Activated T-helper 17 cell treated with anti-CD3 and anti-CD28 coated beads, Interleukin-2, amount 50 U/mL, for 72 hours (primary cell): ENCODE results near the gene FLT4. TPM values are rescaled to one million over a fixed set of nuclear protein-coding genes. Genes with fewer than 3 reads are reported as not detected.

Experiments
- ATAC-seq: fragments of 150-1000 bp; cut with Tn5 transposase; replicated peaks from 2 replicates; pipeline ENCODE4 v1.10.0; 2021; ENCODE audit warnings: mild to moderate bottlenecking, moderate library complexity
- H3K27ac Mint-ChIP-seq: one replicate; pipeline ENCODE4 v1.8.0; 2022; ENCODE audit warnings: mixed read lengths
- H3K27me3 Mint-ChIP-seq: one replicate; pipeline ENCODE4 v1.8.0; 2022; ENCODE audit warnings: mixed read lengths
- H3K36me3 Mint-ChIP-seq: one replicate; pipeline ENCODE4 v1.8.0; 2022; ENCODE audit warnings: low read depth, mild to moderate bottlenecking, mixed read lengths
- H3K4me1 Mint-ChIP-seq: one replicate; pipeline ENCODE4 v1.8.0; 2022; ENCODE audit warnings: mixed read lengths
- H3K4me3 Mint-ChIP-seq: one replicate; pipeline ENCODE4 v1.8.0; 2022; ENCODE audit warnings: mild to moderate bottlenecking, mixed read lengths
- H3K9me3 Mint-ChIP-seq: one replicate; pipeline ENCODE4 v1.8.0; 2022; ENCODE audit warnings: mixed read lengths
- total RNA-seq, 2 donors: library from RNA; stranded (reverse); gene quantifications; one replicate each; pipeline ENCODE4 v1.2.3, GENCODE V29; 2022

The FLT4 gene
- total RNA-seq, 2 donors from 2014 or later: 0.34 to 0.56 TPM

DNA sequence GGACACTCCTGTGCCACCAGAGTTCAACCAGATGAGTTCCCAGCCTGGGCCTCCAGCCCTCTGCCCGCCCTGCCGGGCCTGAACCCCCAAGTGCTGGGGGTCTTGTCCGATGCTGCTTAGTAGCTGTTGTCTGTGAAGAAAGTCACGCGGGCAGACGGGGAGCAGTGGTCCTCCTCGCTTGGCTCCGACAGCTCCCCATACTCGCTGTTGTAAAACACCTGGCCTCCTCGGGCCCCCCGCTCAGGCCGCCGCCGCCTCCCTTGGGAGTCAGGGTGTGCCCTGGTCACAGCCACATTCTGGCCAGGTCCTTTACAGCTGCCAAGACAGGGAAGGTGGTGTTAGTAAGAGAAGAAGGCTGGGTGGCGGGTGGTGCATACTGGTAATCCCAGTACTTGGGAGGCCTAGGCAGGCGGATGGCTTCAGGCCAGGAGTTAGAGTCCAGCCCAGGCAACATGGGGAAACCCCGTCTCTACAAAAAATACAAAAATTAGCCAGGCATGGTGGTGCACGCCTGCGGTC, 46.3 kb downstream of the FLT4 start:
- H3K36me3 Mint-ChIP-seq: no peaks in the 10 kb centered on the region
- no peaks in the 10 kb centered on the region for H3K9me3 Mint-ChIP-seq
- H3K4me1 Mint-ChIP-seq: no peaks in the 10 kb centered on the region
- H3K27ac Mint-ChIP-seq: no peak overlapping the region
- H3K27me3 Mint-ChIP-seq: peaks cover 4% of the 10 kb centered on the region
- H3K4me3 Mint-ChIP-seq: no peak overlapping the region
- ATAC-seq: no peak

GRCh38 chr5:180602481-180603075, 46.8 kb downstream of the FLT4 start:
- Mint-ChIP-seq H3K4me3 (no peak overlapping the region), H3K27ac (no peak overlapping the region), H3K4me1 (no peaks in the 10 kb centered on the region), H3K27me3 (peaks cover 4% of the 10 kb centered on the region), H3K36me3 (no peaks in the 10 kb centered on the region), H3K9me3 (no peaks in the 10 kb centered on the region)
- no peak for ATAC-seq

GRCh38 chr5:180601591-180602480, 47.6 kb downstream of the FLT4 start:
- no peaks in the 10 kb centered on the region for H3K4me1 Mint-ChIP-seq
- H3K4me3 Mint-ChIP-seq: no peak overlapping the region
- ATAC-seq: no peak
- no peaks in the 10 kb centered on the region for H3K36me3 Mint-ChIP-seq
- H3K9me3 Mint-ChIP-seq: no peaks in the 10 kb centered on the region
- peaks cover 4% of the 10 kb centered on the region for H3K27me3 Mint-ChIP-seq
- H3K27ac Mint-ChIP-seq: no peak overlapping the region

DNA sequence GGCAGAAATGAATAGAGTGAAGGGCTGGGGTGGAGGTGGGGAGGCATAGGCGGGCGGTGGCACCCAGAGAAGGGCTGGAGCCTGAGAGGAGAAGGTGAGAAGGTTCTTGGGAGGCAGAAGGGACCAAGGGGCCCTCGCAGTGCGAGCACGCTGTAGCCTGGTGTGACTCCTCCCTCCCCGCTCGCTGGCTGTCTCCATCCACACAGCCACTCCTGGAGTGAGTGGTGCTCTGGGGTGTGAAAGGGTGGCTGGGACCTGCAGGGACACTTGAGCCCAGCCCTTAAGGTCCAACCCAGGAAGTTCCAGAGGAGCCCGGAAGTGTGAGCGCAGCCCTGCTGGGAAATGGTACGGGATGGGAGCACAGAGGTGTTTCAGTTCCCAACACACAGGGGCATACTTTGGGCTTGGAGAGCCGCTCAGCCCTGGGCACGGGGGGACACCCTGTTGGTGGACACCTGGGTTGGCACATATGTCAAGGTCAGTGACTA, 48.8 kb downstream of the FLT4 start:
- Mint-ChIP-seq H3K9me3 (no peaks in the 10 kb centered on the region), H3K27me3 (no peaks in the 10 kb centered on the region), H3K27ac (no peak overlapping the region), H3K4me1 (no peaks in the 10 kb centered on the region), H3K36me3 (no peaks in the 10 kb centered on the region), H3K4me3 (no peak overlapping the region)
- no peak for ATAC-seq

DNA sequence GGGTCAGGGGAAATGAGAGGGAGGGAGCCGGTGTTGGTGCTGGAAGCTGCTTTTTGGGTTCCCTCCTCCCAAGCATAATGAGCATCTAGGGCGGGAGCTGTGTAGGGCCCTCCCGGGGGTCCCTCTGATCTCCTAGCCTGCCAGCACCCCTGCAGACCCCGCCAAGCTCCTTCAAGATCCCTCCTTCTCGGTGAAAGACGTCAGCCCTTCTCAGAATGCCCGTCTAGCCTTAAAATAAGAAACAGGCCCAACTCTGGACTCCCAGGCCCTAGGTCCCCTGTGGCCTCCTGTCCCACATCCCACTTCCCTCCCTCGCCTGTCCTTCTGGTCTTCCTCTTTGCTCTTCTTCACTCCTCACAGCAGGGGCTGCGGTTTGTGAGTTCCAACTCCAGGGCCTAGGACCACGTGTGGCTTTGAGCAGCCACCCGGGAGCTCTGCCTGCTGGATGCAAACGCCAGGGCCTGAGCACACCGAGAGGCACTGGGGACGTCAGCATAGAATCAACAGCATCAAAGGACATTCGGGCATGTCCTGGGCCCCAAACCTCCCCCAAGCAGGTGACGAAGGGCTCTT, 49.3 kb downstream of the FLT4 start:
- no peaks in the 10 kb centered on the region for H3K36me3 Mint-ChIP-seq
- H3K9me3 Mint-ChIP-seq: no peaks in the 10 kb centered on the region
- H3K4me3 Mint-ChIP-seq: no peak overlapping the region
- no peak for ATAC-seq
- no peak overlapping the region for H3K27ac Mint-ChIP-seq
- peaks cover 2% of the 10 kb centered on the region for H3K4me1 Mint-ChIP-seq
- H3K27me3 Mint-ChIP-seq: no peaks in the 10 kb centered on the region

DNA sequence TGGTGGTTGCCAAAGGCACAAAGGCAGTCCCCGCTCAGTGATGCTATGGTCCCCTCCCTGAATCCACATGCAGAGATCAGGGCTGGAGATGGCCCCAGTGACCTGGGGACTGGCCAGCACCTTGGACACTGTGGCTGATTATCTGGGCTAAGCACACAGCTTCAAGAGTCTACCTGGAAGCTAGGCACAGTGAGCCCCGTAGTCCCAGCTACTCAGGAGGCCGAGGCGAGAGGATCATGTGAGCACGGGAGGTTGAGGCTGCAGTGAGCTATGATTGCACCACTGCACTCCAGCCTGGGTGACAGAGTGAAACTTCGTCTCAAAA, 49.8 kb downstream of the FLT4 start:
- Mint-ChIP-seq H3K4me3 (no peak overlapping the region), H3K4me1 (peaks cover 5% of the 10 kb centered on the region), H3K27ac (no peak overlapping the region), H3K27me3 (no peaks in the 10 kb centered on the region), H3K36me3 (no peaks in the 10 kb centered on the region), H3K9me3 (no peaks in the 10 kb centered on the region)
- ATAC-seq: no peak

DNA sequence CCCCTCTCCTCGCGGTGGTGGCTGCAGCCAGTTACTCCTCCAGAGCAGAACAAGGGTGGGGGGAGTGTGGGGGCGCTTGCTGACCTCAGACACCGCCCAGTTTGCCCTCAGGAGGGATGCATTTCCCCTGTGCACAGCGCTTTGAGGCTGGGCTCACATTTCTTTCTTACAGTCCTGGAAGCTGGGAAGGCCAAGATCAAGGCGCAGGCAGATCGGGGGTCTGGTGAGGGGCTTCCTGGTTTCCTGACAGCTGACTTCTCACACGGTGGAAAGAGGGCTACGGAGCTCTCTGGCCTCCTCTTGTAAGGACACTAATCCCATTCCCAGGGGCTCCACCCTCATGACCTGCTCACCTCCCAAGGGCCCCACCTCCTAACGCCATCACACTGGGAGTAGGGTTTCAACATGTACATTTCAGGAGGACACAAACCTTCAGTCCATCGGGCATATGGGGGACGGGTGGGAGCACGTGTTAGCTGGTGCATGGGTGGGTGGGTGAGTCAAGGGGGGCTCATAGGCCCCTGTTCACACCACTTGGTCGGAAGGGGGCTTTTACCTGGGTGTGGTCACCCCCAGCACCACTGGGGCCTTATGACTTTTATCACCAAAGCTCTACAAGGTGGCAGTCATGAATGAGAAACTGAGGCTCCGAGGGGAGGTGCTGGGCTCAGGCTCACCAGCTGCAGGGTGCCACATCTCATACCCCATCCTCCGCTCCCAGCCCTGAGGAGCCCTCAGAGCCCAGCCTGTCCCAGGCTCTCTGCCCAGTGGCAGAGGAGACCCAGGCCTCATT, 50.4 kb downstream of the FLT4 start:
- H3K4me3 Mint-ChIP-seq: no peak overlapping the region
- H3K4me1 Mint-ChIP-seq: peaks cover 5% of the 10 kb centered on the region
- H3K36me3 Mint-ChIP-seq: no peaks in the 10 kb centered on the region
- no peak overlapping the region for H3K27ac Mint-ChIP-seq
- no peak for ATAC-seq
- H3K27me3 Mint-ChIP-seq: no peaks in the 10 kb centered on the region
- H3K9me3 Mint-ChIP-seq: no peaks in the 10 kb centered on the region

DNA sequence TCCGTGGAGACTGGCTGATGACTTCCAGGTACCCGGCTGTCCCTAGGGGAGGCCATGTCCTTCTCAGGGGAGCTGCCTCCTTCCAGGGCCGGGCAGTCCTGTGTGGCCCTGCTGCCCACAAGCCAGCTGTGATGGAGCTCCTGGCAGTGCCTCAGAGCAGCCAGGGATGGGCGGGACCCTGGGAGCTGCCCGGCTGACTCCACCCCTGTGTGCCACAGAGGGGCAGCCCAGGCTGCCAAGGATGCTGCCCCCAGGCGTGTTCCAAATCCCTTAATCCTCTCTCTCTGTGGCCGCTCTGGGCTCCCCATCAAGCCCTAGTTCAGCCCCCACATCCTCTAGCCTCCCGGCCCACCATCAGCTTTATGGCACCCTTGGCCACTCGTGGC, 51.1 kb downstream of the FLT4 start:
- Mint-ChIP-seq H3K4me1 (peaks cover 5% of the 10 kb centered on the region), H3K4me3 (no peak overlapping the region), H3K27ac (no peak overlapping the region), H3K27me3 (peaks cover 5% of the 10 kb centered on the region), H3K9me3 (no peaks in the 10 kb centered on the region), H3K36me3 (no peaks in the 10 kb centered on the region)
- no peak for ATAC-seq

GRCh38 chr5:180596668-180597231, 52.6 kb downstream of the FLT4 start:
- Mint-ChIP-seq H3K36me3 (no peaks in the 10 kb centered on the region), H3K4me1 (peaks cover 5% of the 10 kb centered on the region), H3K9me3 (no peaks in the 10 kb centered on the region), H3K4me3 (no peak overlapping the region), H3K27me3 (peaks cover 15% of the 10 kb centered on the region), H3K27ac (no peak overlapping the region)
- ATAC-seq: no peak

- H3K9me3 Mint-ChIP-seq: no peaks in the 10 kb centered on the region
- no peak for ATAC-seq
- H3K36me3 Mint-ChIP-seq: no peaks in the 10 kb centered on the region
- H3K27me3 Mint-ChIP-seq: peaks cover 15% of the 10 kb centered on the region
- H3K27ac Mint-ChIP-seq: no peak overlapping the region
- peaks cover 5% of the 10 kb centered on the region for H3K4me1 Mint-ChIP-seq
- H3K4me3 Mint-ChIP-seq: no peak overlapping the region
Observed at GRCh38 chr5:180596115-180596667, 53.2 kb downstream of the FLT4 start.

DNA sequence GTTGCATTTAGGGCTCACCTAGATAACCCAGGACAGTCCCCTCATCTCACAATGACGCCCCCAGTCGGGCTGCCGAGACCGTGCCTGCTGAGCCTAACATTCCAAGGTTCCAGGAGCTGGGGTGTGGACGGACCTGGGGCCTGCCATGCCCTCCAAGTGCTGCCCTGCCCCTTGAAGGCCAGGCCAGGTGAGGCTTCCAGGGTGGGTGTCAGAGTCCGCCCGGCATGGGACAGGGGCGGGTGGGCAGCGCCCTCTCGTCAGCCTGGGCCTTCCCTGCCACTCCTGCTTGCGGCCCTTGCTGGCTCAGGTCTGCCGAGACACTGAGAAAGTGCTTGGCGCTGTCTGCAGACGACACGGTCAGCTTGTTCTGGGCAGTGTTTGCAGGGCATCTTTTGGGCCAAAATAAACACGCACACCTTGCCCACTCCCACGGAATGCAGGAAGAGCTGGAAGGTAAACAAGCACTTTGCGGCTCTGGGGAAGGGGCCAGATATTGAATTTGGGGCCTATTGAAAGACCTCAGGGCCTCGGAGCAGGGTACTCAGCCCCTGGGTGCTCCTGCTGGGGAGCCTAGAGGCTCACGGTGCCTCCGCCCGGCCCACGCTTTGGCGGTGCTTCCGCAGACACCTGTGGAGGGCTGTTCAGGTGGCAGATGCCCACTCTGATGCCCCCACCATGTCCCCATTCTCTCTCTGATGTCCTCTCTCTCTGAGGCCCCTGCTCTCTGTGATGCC, 53.9 kb downstream of the FLT4 start:
- Mint-ChIP-seq H3K4me1 (peaks cover 5% of the 10 kb centered on the region), H3K27me3 (peaks cover 15% of the 10 kb centered on the region), H3K9me3 (no peaks in the 10 kb centered on the region), H3K36me3 (no peaks in the 10 kb centered on the region), H3K4me3 (no peak overlapping the region), H3K27ac (no peak overlapping the region)
- ATAC-seq: no peak

DNA sequence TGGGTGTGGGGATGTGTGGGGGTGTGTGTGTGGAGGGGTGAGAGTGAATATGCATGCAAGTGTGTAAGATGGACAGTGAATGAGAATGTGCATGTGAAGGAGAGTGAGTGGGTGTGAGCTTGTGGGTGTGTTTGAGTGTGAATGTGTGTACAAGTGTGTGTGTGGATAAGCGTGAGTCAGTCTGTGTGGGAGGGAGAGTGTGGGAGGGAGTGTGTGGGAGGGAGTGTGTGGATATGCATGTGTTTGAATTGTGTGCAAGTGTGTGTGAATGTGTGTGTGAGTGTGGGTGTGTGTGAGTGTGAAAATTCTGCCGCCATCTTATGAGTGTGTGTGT, 54.4 kb downstream of the FLT4 start:
- Mint-ChIP-seq H3K9me3 (no peaks in the 10 kb centered on the region), H3K27me3 (peaks cover 15% of the 10 kb centered on the region), H3K4me3 (no peak overlapping the region), H3K27ac (no peak overlapping the region), H3K36me3 (no peaks in the 10 kb centered on the region), H3K4me1 (peaks cover 5% of the 10 kb centered on the region)
- no peak for ATAC-seq

DNA sequence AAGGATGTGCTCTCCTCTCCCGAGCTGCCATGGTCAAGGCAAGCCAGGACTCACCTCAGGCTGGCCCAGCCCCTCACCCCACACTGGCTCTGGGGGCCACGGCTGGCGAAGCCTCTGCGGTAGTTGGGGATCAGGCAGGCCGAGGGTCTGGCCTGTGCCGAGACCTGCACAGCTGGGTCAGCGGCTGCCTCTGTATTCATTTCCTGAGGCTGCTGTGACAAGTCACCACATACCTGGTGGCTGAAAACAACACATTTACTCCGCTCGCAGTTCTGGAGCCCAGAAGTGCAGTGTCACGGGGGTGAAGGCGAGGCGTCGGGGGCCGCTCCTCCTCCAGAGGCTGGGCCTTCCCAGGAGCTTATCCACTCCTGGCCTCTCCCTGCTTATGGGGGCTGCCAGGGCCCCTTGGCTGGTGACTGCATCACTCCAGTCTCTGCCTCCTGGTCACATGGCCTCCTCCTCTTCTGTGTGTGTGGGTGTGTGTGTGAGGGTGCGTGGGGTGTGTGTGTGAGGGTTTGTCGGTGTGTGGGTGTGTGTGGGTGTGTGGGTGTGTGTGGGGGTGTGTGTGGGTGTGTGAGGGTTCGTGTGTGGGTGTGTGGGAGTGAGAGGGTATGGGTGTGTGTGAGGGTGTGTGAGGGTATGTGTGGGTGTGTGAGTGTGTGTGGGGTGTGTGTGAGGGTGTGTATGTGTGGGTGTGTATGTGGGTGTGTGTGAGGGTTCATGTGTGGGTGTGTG, 54.9 kb downstream of the FLT4 start:
- Mint-ChIP-seq H3K9me3 (no peaks in the 10 kb centered on the region), H3K27me3 (peaks cover 19% of the 10 kb centered on the region), H3K36me3 (no peaks in the 10 kb centered on the region), H3K27ac (no peak overlapping the region), H3K4me1 (peaks cover 5% of the 10 kb centered on the region), H3K4me3 (no peak overlapping the region)
- ATAC-seq: no peak
